ENCODE results near the gene HAL. TPM values are rescaled to one million over a fixed set of nuclear protein-coding genes. Genes with fewer than 3 reads are reported as not detected.

HAL gene
- total RNA-seq, 3 donors from 2014 or later (not counting 1 experiment from before 2014, with no cell fraction given): 1.2 to 10.8 (median 1.6) TPM

DNA sequence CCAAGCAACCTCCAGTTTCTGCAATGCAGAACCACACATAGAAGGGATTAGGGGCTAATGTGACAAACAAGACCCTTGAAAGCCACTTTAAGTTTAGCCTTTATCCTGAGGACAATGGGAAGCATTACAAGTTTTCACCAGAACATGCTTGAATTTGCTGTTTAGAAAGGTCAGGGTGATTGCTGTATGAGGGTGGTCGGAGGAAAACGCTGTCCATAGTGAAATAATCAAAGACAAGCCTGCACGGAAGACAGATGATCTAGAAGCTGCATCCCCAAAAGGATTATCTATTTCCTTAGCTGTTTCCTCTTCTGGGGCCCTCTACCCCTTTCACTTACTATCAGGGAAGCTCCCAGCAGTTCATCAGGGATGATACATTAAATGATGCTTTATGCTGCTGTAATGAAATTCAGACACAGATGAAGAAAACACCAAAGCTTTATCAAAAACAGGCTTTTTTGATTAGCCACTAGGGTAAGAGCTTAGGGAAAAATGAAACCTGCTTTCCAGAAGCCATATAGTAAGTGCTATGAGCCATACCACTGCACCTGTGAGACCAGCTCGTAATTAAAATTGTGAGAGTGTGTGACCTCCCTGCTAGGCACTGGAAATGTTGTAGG lies 6.5 kb downstream of the HAL start:
- no peak overlapping the region for H3K27ac ChIP-seq (ENCODE audit: low read length)
- no peak overlapping the region for H3K4me3 ChIP-seq (ENCODE audit: low read length)
- Mint-ChIP-seq H3K4me3 (no peak overlapping the region), H3K9me3 (no peaks in the 10 kb centered on the region), H3K36me3 (no peaks in the 10 kb centered on the region), H3K27ac (no peak overlapping the region), H3K27me3 (ENCODE audit: low read depth in 2 of 2) (peaks cover 0 to 2% of the 10 kb centered on the region in 2 donors), H3K4me1 (no peaks in the 10 kb centered on the region)
- H3K4me1 ChIP-seq (ENCODE audit: control insufficient read depth, insufficient read depth, low read length): no peaks in the 10 kb centered on the region
- H3K36me3 ChIP-seq (ENCODE audit: control insufficient read depth, insufficient read depth, low read length): no peaks in the 10 kb centered on the region
- TF ChIP-seq, protein P1, sequence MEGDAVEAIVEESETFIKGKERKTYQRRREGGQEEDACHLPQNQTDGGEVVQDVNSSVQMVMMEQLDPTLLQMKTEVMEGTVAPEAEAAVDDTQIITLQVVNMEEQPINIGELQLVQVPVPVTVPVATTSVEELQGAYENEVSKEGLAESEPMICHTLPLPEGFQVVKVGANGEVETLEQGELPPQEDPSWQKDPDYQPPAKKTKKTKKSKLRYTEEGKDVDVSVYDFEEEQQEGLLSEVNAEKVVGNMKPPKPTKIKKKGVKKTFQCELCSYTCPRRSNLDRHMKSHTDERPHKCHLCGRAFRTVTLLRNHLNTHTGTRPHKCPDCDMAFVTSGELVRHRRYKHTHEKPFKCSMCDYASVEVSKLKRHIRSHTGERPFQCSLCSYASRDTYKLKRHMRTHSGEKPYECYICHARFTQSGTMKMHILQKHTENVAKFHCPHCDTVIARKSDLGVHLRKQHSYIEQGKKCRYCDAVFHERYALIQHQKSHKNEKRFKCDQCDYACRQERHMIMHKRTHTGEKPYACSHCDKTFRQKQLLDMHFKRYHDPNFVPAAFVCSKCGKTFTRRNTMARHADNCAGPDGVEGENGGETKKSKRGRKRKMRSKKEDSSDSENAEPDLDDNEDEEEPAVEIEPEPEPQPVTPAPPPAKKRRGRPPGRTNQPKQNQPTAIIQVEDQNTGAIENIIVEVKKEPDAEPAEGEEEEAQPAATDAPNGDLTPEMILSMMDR (IDR thresholded peaks at IDR 0.05): no peak
- ATAC-seq (no peak), DNase-seq (no peak)
- intact Hi-C loops (cut with micrococcal nuclease): no loop called here
- H3K27me3 ChIP-seq (ENCODE audit: control insufficient read depth, insufficient read depth, low read length): no peaks in the 10 kb centered on the region
- 36% methylated on average over 4 of the region's 4 CpGs for WGBS (ENCODE audit: insufficient coverage)
- H3K9me3 ChIP-seq (ENCODE audit: control insufficient read depth, insufficient read depth, low read length): no peaks in the 10 kb centered on the region

DNA sequence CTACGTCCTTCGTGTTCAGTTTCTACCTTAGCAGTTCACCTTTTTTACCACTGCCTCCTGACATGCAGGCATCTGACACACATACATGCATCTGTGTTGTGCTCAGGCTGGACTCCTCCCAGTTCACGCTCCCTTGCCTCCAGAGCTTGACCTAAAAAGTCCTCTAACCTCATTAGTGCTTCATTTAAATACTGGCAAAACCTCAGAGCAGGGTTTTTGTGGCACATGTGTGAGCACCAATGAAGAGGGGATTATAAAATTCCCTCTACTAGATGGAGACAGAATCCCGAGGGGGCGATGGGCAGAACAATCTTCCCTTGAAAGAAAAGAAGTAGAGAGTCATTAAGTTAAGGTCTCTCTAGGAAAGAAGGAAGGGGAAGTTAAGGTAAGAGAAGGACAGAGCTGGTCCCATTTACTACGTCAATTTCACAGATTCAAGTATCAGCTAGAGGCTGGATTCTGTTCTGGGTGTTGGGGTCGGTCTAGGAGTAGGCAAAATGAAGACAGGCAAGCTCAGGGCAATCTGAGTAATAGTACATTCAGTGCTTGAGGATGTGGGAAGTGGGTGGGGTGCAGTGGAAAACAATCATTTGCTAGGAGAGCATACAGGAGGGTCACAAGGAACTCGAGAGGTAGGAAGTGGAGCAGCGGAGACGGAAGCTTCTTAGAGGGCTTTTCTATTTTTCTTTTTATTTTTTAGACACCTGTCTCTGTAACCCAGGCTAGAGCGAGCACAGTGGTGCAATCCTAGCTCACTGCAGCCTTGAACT lies 7.5 kb downstream of the HAL start:
- no peaks in the 10 kb centered on the region for H3K36me3 Mint-ChIP-seq
- no peaks in the 10 kb centered on the region for H3K9me3 Mint-ChIP-seq
- Histone ChIP-seq H3K4me1 (ENCODE audit: control insufficient read depth, insufficient read depth, low read length) (no peaks in the 10 kb centered on the region), H3K27me3 (ENCODE audit: control insufficient read depth, insufficient read depth, low read length) (no peaks in the 10 kb centered on the region), H3K9me3 (ENCODE audit: control insufficient read depth, insufficient read depth, low read length) (no peaks in the 10 kb centered on the region), H3K4me3 (ENCODE audit: low read length) (no peak overlapping the region), H3K36me3 (ENCODE audit: control insufficient read depth, insufficient read depth, low read length) (no peaks in the 10 kb centered on the region), H3K27ac (ENCODE audit: low read length) (no peak overlapping the region)
- no peaks in the 10 kb centered on the region for H3K4me1 Mint-ChIP-seq
- 89% methylated on average over 11 of the region's 11 CpGs for WGBS (ENCODE audit: insufficient coverage)
- ATAC-seq (no peak), DNase-seq (no peak)
- TF ChIP-seq, protein P1 (IDR thresholded peaks at IDR 0.05): no peak
- H3K27ac Mint-ChIP-seq: no peak overlapping the region
- intact Hi-C loops (cut with micrococcal nuclease): no loop called here
- H3K4me3 Mint-ChIP-seq: no peak overlapping the region
- H3K27me3 Mint-ChIP-seq (ENCODE audit: low read depth in 2 of 2): peaks cover 0 to 2% of the 10 kb centered on the region in 2 donors

DNA sequence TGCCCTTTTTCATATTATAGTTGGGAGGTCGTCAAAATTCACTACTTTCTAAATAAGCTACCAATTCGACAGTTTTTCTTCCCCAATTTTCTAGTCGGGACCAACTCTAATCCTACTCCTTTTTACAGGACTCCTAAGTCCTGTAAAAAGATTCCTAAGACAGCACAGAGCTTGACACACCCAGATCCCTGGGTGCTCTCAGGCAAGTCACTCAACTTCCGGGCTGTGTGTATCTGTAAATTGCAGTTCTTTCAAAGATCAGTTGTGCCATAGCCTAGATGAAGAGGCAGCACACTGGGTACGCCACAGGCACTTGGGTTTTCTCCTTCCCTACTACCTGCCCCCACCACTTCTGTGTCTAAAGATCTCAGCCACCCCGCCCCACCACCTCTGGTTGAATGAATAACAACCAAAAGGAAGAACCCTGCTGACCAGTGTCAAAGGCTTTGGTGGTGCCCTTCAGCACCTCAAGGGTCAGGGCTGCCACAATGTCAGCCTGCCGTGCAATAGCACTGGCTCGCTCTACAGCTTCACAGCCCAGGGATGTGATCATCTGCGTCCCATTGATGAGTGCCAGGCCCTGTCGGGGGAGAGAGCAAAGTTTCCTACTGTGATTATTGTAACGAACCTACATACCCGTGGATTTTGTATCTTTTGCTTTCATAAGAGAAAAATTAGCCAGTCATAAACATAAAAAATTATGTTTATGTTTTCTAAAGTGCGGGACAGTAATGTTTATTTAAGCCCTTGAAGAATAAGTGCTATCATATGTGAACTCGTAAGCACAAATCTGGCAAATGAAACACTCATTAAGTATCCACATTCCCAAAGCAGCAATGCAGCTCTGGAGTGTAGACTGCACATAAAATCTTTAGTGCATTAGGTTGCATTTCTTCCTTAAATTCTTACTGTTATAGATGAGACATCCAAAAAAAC lies 9.2 kb downstream of the HAL start:
- TF ChIP-seq, protein P1 (IDR thresholded peaks at IDR 0.05): no peak
- intact Hi-C loops (cut with micrococcal nuclease): no loop called here
- 87% methylated on average over 12 of the region's 14 CpGs for WGBS (ENCODE audit: insufficient coverage)

More for the DNA sequence above, 9.2 kb downstream of the HAL start:
- Mint-ChIP-seq H3K9me3 (no peaks in the 10 kb centered on the region), H3K27me3 (ENCODE audit: low read depth in 2 of 2) (peaks cover 0 to 2% of the 10 kb centered on the region in 2 donors), H3K36me3 (no peaks in the 10 kb centered on the region), H3K4me3 (no peak overlapping the region), H3K27ac (no peak overlapping the region), H3K4me1 (no peaks in the 10 kb centered on the region)
- DNase-seq: no peak
- no peaks in the 10 kb centered on the region for H3K4me1 ChIP-seq (ENCODE audit: control insufficient read depth, insufficient read depth, low read length)
- ATAC-seq: no peak
- no peaks in the 10 kb centered on the region for H3K36me3 ChIP-seq (ENCODE audit: control insufficient read depth, insufficient read depth, low read length)
- H3K27me3 ChIP-seq (ENCODE audit: control insufficient read depth, insufficient read depth, low read length): no peaks in the 10 kb centered on the region
- no peaks in the 10 kb centered on the region for H3K9me3 ChIP-seq (ENCODE audit: control insufficient read depth, insufficient read depth, low read length)
- no peak overlapping the region for H3K27ac ChIP-seq (ENCODE audit: low read length)
- no peak overlapping the region for H3K4me3 ChIP-seq (ENCODE audit: low read length)
